Peyer's patch (tissue), 4 donors: Measurements from ENCODE around the gene IGIP. TPM values are rescaled to one million over a fixed set of nuclear protein-coding genes. Genes with fewer than 3 reads are reported as not detected.

Source experiments
- DNase-seq, 3 donors: peaks; one replicate each; pipeline ENCODE4 v3.0.0-alpha.2; 2017 to 2019
- H3K27ac ChIP-seq, 4 donors: fragments of 200-600 bp; sonication (generic); one replicate each; pipeline ENCODE4 v1.5.1; 2016 to 2019
- H3K27me3 ChIP-seq, 2 donors: fragments of 200-600 bp; sonication (generic); one replicate each; pipeline ENCODE4 v1.5.1; 2019
- H3K36me3 ChIP-seq, 3 donors: fragments of 200-600 bp; sonication (generic); one replicate each; pipeline ENCODE4 v1.5.1; 2016 to 2019
- H3K4me1 ChIP-seq, 4 donors: fragments of 200-600 bp; sonication (generic); one replicate each; pipeline ENCODE4 v1.5.1; 2016 to 2019
- H3K4me3 ChIP-seq, 4 donors: fragments of 200-600 bp; sonication (generic); 1 replicate in 3 of 4; 2 replicates in 1 of 4; pipeline ENCODE4 v1.5.1; 2016 to 2019; ENCODE audit warnings: mild to moderate bottlenecking in 1 of 4
- H3K9me3 ChIP-seq, 4 donors: fragments of 200-600 bp; sonication (generic); one replicate each; pipeline ENCODE4 v1.5.1; 2016 to 2019; ENCODE audit warnings: mild to moderate bottlenecking in 1 of 4
- CTCF ChIP-seq, 6 experiments: fragments of 450-650 bp in 4 of 6; fragments of 200-600 bp in 2 of 6; sonication (generic) in 1 of 6; IDR thresholded peaks; one replicate each; pipeline ENCODE4 v1.5.1; 2017 to 2019; ENCODE audit warnings: antibody characterized with exemption in 6 of 6, mild to moderate bottlenecking in 3 of 6, moderate library complexity in 1 of 6
- POLR2A ChIP-seq, 2 donors: fragments of 450-650 bp; IDR thresholded peaks; one replicate each; pipeline ENCODE4 v1.5.1; 2017; ENCODE audit warnings: antibody characterized with exemption in 2 of 2, mild to moderate bottlenecking in 2 of 2, moderate library complexity in 2 of 2
- total RNA-seq, 4 donors: library from RNA; depleted of rRNA; stranded (reverse); fragments of >200 nt; gene quantifications; one replicate each; pipeline ENCODE4 v1.1.0, GENCODE V29; 2016

The IGIP gene
- total RNA-seq, 4 donors from 2014 or later, result 10.2 to 16.5 (median 12.4) TPM

GRCh38 chr5:140090251-140090650 is 35.5 kb upstream of the IGIP start:
- no peak overlapping the region for H3K4me3 ChIP-seq
- no peaks in the 10 kb centered on the region for H3K36me3 ChIP-seq
- H3K27ac ChIP-seq, result no peak overlapping the region
- peaks cover 0 to 8% (median 0%) of the 10 kb centered on the region in 4 donors for H3K9me3 ChIP-seq
- H3K4me1 ChIP-seq, result no peaks in the 10 kb centered on the region
- H3K27me3 ChIP-seq, result no peaks in the 10 kb centered on the region
- DNase-seq, result no peak
- TF ChIP-seq POLR2A (IDR thresholded peaks at IDR 0.05) (no peak), CTCF (IDR thresholded peaks at IDR 0.05) (no peak)

- no peak overlapping the region for H3K4me3 ChIP-seq
- no peaks in the 10 kb centered on the region for H3K36me3 ChIP-seq
- no peaks in the 10 kb centered on the region for H3K4me1 ChIP-seq
- TF ChIP-seq POLR2A (IDR thresholded peaks at IDR 0.05), result no peak
- TF ChIP-seq CTCF (IDR thresholded peaks at IDR 0.05), result no peak
- H3K9me3 ChIP-seq, result peaks cover 0 to 8% (median 0%) of the 10 kb centered on the region in 4 donors
- no peaks in the 10 kb centered on the region for H3K27me3 ChIP-seq
- no peak overlapping the region for H3K27ac ChIP-seq
- DNase-seq, result no peak
Measured at GRCh38 chr5:140093179-140093578, 32.6 kb upstream of the IGIP start.

- Histone ChIP-seq H3K27ac (no peak overlapping the region), H3K36me3 (no peaks in the 10 kb centered on the region), H3K4me3 (no peak overlapping the region), H3K27me3 (no peaks in the 10 kb centered on the region), H3K4me1 (no peaks in the 10 kb centered on the region), H3K9me3 (peaks cover 0 to 8% (median 0%) of the 10 kb centered on the region in 4 donors)
- TF ChIP-seq CTCF (IDR thresholded peaks at IDR 0.05), result no peak
- no peak for TF ChIP-seq POLR2A (IDR thresholded peaks at IDR 0.05)
- no peak for DNase-seq
Measured at GRCh38 chr5:140093866-140094265, 31.9 kb upstream of the IGIP start.

GRCh38 chr5:140094889-140095288 is 30.8 kb upstream of the IGIP start:
- no peak for DNase-seq
- no peaks in the 10 kb centered on the region for H3K4me1 ChIP-seq
- H3K36me3 ChIP-seq, result no peaks in the 10 kb centered on the region
- H3K4me3 ChIP-seq, result no peak overlapping the region
- peaks cover 0 to 8% (median 0%) of the 10 kb centered on the region in 4 donors for H3K9me3 ChIP-seq
- H3K27ac ChIP-seq, result no peak overlapping the region
- no peak for TF ChIP-seq POLR2A (IDR thresholded peaks at IDR 0.05)
- TF ChIP-seq CTCF (IDR thresholded peaks at IDR 0.05), result no peak
- no peaks in the 10 kb centered on the region for H3K27me3 ChIP-seq

- no peak for DNase-seq
- no peak overlapping the region for H3K27ac ChIP-seq
- H3K27me3 ChIP-seq, result no peaks in the 10 kb centered on the region
- H3K4me3 ChIP-seq, result no peak overlapping the region
- TF ChIP-seq CTCF (IDR thresholded peaks at IDR 0.05), result no peak
- TF ChIP-seq POLR2A (IDR thresholded peaks at IDR 0.05), result no peak
- no peaks in the 10 kb centered on the region for H3K9me3 ChIP-seq
- H3K4me1 ChIP-seq, result peaks cover 0 to 2% (median 0%) of the 10 kb centered on the region in 4 donors
- no peaks in the 10 kb centered on the region for H3K36me3 ChIP-seq
Measured at GRCh38 chr5:140101179-140101578, 24.6 kb upstream of the IGIP start.

GRCh38 chr5:140103154-140103553 is 22.6 kb upstream of the IGIP start:
- TF ChIP-seq CTCF (IDR thresholded peaks at IDR 0.05) (no peak), POLR2A (IDR thresholded peaks at IDR 0.05) (no peak)
- H3K36me3 ChIP-seq, result no peaks in the 10 kb centered on the region
- no peak overlapping the region for H3K27ac ChIP-seq
- H3K9me3 ChIP-seq, result no peaks in the 10 kb centered on the region
- DNase-seq, result no peak
- H3K27me3 ChIP-seq, result no peaks in the 10 kb centered on the region
- H3K4me1 ChIP-seq, result peaks cover 0 to 12% (median 3%) of the 10 kb centered on the region in 4 donors
- no peak overlapping the region for H3K4me3 ChIP-seq
